K562 (cell line): ENCODE measurements around the gene CBL. TPM values are rescaled to one million over a fixed set of nuclear protein-coding genes. Genes with fewer than 3 reads are reported as not detected.

Experiments used
- CHCHD3 ChIP-seq: fragments of 250-450 bp; sonication (Bioruptor Pico); IDR thresholded peaks from 2 replicates; pipeline ENCODE4 v2.1.2; 2022; ENCODE audit warnings: mild to moderate bottlenecking
- DPF2 ChIP-seq: fragments of 450-650 bp; IDR thresholded peaks from 2 replicates; pipeline ENCODE4 v1.6.1; 2016
- ERF ChIP-seq: fragments of 450-650 bp; formaldehyde crosslinking; IDR thresholded peaks from 2 replicates; pipeline ENCODE4 v1.4.0; 2020; ENCODE audit warnings: mild to moderate bottlenecking, mixed read lengths
- ETS2 ChIP-seq: IDR thresholded peaks from 2 replicates; pipeline ENCODE4 v1.6.1; 2016; ENCODE audit warnings: borderline replicate concordance, missing genetic modification characterization, mild to moderate bottlenecking, moderate library complexity, missing compliant biosample characterization; ENCODE audit not compliant: poor library complexity, severe bottlenecking
- FOXJ2 ChIP-seq: fragments of 200-800 bp; sonication (Bioruptor generic); IDR thresholded peaks from 2 replicates; pipeline ENCODE4 v1.6.1; 2016; ENCODE audit warnings: missing genetic modification characterization, missing compliant biosample characterization
- FOXM1 ChIP-seq, 2 experiments: fragments of 450-650 bp in 1 of 2; sonication (generic) in 1 of 2; formaldehyde crosslinking in 1 of 2; IDR thresholded peaks; 2 replicates each; pipeline versions ENCODE4 v1.6.1 to v1.9.0; 2017 to 2022; ENCODE audit warnings: low read depth in 2 of 2, mild to moderate bottlenecking in 2 of 2, missing genetic modification reagents in 1 of 2, moderate library complexity in 1 of 2
- GATA2 ChIP-seq: sonication (generic); formaldehyde crosslinking; IDR thresholded peaks from 2 replicates; pipeline ENCODE4 v1.4.0; 2020; ENCODE audit warnings: mild to moderate bottlenecking, missing genetic modification reagents
- HDAC8 ChIP-seq: fragments of 450-650 bp; IDR thresholded peaks from 2 replicates; pipeline ENCODE4 v1.6.1; 2016; ENCODE audit warnings: mild to moderate bottlenecking, missing genetic modification characterization, moderate library complexity, missing compliant biosample characterization
- MEF2A ChIP-seq: IDR thresholded peaks from 2 replicates; pipeline ENCODE4 v1.6.1; 2011; ENCODE audit warnings: low read depth, mild to moderate bottlenecking, low read length, moderate library complexity; ENCODE audit not compliant: control insufficient read depth
- RB1 ChIP-seq: fragments of 450-650 bp; IDR thresholded peaks from 2 replicates; pipeline ENCODE4 v1.6.1; 2017; ENCODE audit warnings: low read depth, mild to moderate bottlenecking
- SAFB2 ChIP-seq: fragments of 200-400 bp; formaldehyde crosslinking; IDR thresholded peaks from 2 replicates; pipeline ENCODE4 v1.6.1; 2018; ENCODE audit warnings: borderline replicate concordance, low read length, low read depth, moderate library complexity; ENCODE audit not compliant: severe bottlenecking
- SMARCB1 ChIP-seq: IDR thresholded peaks from 2 replicates; pipeline ENCODE4 v1.6.1; 2011; ENCODE audit warnings: improper control_type of control experiment, low read depth; ENCODE audit not compliant: insufficient read length
- TCF7L2 ChIP-seq: fragments of 150-350 bp; IDR thresholded peaks from 2 replicates; pipeline ENCODE4 v1.6.1; 2016; ENCODE audit warnings: low read depth, mild to moderate bottlenecking, low read length, moderate library complexity
- ZBTB17 ChIP-seq: fragments of 450-650 bp; formaldehyde crosslinking; IDR thresholded peaks from 2 replicates; pipeline ENCODE4 v1.4.0; 2020; ENCODE audit warnings: mild to moderate bottlenecking
- ZNF263 ChIP-seq: sonication (generic); formaldehyde crosslinking; IDR thresholded peaks from 2 replicates; pipeline ENCODE4 v1.8.0; 2022; ENCODE audit warnings: mild to moderate bottlenecking, missing genetic modification reagents, borderline replicate concordance
- polyA plus RNA-seq, 8 experiments: library from polyadenylated mRNA; depleted of rRNA in 4 of 8; stranded (reverse) in 5 of 8; unstranded in 3 of 8; fragments of >200 nt; fragmentation: Nextera tagmentation in 2 of 8; fragmentation: Illumina TruSeq in 1 of 8; extraction: Ambion mirVana in 2 of 8; extraction: Trizol in 1 of 8; gene quantifications; 2 replicates each; pipeline versions ENCODE4 v1.2.1 to v1.2.3, GENCODE V29; 2011 to 2014; ENCODE audit warnings: inconsistent platforms in 1 of 8, missing spikeins in 1 of 8
- total RNA-seq, 7 experiments: library from RNA; depleted of rRNA in 6 of 7; stranded (reverse); fragments of >200 nt in 6 of 7; fragmentation: Illumina TruSeq in 2 of 7; extraction: Trizol in 2 of 7; gene quantifications; 2 replicates each; pipeline versions ENCODE4 v1.2.1 to v1.2.3, GENCODE V29; 2011 to 2021; ENCODE audit warnings: low replicate concordance in 1 of 7
- TF ChIP-seq, protein P1 (sequence below): conservative IDR thresholded peaks from 2 replicates; pipeline ENCODE4 v1.6.1; 2011; ENCODE audit warnings: low read depth, mild to moderate bottlenecking, low read length; ENCODE audit not compliant: control insufficient read depth

CBL gene
- total and polyA plus RNA-seq, 9 of the 15 experiments (the other 6 are each of a cell fraction or from before 2014, with no cell fraction given): 3.2 to 24.9 (median 9.9) TPM

DNA sequence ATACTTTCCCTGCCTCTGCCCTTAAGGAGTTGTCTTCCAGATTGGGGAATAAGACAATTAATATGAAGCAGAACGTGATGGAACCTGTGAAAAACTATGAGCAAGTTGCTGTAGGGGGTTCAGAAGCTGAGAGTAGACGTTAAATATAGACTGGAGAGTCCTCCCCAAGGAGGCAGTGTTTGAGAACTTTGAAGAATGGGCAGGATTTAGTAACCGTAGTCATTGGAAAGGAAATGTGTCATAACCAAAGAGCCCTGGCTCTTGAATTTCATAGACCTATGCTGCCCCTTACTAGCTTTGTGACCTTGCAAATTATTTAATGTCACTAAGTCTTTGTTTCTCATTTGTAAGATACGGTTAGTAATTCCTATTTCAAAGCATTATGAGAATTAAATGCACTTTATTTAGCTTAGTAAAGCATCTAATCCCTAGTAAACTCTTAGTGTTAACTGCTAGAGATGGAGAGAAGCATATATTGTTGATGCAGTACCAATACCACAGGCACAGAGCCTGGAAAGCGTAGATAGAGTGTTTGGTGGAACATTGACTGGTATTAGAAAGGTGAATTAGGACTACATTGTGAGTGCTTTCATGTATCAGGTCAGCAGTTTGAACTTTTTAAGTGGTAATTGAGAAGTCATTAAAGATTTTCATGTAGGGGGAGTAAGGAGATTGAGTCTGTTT is 56.7 kb downstream of the CBL start (continued):
- TF ChIP-seq GATA2: no peak
- TF ChIP-seq SAFB2: no peak
- no peak for TF ChIP-seq RB1
- TF ChIP-seq SMARCB1: no peak
- no peak for TF ChIP-seq ERF (CRISPR knock-in tag)
- TF ChIP-seq FOXJ2: no peak
- no peak for TF ChIP-seq DPF2
- TF ChIP-seq ZBTB17 (CRISPR knock-in tag): no peak
- no peak for TF ChIP-seq ETS2
- no peak for TF ChIP-seq TCF7L2
- TF ChIP-seq FOXM1 (IDR thresholded peaks at IDR 0.05; ENCODE audit: low read depth): no peak
- no peak for TF ChIP-seq FOXM1 (CRISPR knock-in tag; IDR thresholded peaks at IDR 0.05; ENCODE audit: low read depth)
- TF ChIP-seq, protein P1, sequence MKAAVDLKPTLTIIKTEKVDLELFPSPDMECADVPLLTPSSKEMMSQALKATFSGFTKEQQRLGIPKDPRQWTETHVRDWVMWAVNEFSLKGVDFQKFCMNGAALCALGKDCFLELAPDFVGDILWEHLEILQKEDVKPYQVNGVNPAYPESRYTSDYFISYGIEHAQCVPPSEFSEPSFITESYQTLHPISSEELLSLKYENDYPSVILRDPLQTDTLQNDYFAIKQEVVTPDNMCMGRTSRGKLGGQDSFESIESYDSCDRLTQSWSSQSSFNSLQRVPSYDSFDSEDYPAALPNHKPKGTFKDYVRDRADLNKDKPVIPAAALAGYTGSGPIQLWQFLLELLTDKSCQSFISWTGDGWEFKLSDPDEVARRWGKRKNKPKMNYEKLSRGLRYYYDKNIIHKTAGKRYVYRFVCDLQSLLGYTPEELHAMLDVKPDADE: no peak
- no peak for TF ChIP-seq ZNF263
- peak; percentile 36; the same call in 1 of the 2 replicates for TF ChIP-seq MEF2A
- TF ChIP-seq HDAC8 (tag): no peak
- no peak for TF ChIP-seq CHCHD3 (CRISPR knock-in tag)
- TF ChIP-seq, all 486 proteins: peak for 8
